HepG2 (cell line): ENCODE measurements around the gene MTA1. TPM values are rescaled to one million over a fixed set of nuclear protein-coding genes. Genes with fewer than 3 reads are reported as not detected.
A peak's percentile ranks its signal among the peaks of the same experiment; 100 is the strongest.

Source experiments
- AHR ChIP-seq: IDR thresholded peaks from 2 replicates; pipeline ENCODE4 v1.6.1; 2018; ENCODE audit warnings: missing genetic modification reagents, missing compliant biosample characterization
- CTCF ChIP-seq: sonication (generic); formaldehyde crosslinking; IDR thresholded peaks from 2 replicates; pipeline ENCODE4 v1.5.0; 2020; ENCODE audit warnings: mild to moderate bottlenecking, missing genetic modification reagents, moderate library complexity
- DZIP1 ChIP-seq: sonication (generic); formaldehyde crosslinking; IDR thresholded peaks from 2 replicates; pipeline ENCODE4 v1.5.0; 2020; ENCODE audit warnings: mild to moderate bottlenecking, missing genetic modification reagents
- EEA1 ChIP-seq: sonication (generic); formaldehyde crosslinking; IDR thresholded peaks from 2 replicates; pipeline ENCODE4 v1.5.1; 2020; ENCODE audit warnings: mild to moderate bottlenecking, missing genetic modification reagents, borderline replicate concordance
- HMGA1 ChIP-seq: sonication (generic); formaldehyde crosslinking; conservative IDR thresholded peaks from 2 replicates; pipeline ENCODE4 v1.4.0; 2020; ENCODE audit warnings: missing genetic modification reagents
- HNRNPH1 ChIP-seq: fragments of 200-400 bp; formaldehyde crosslinking; optimal IDR thresholded peaks from 2 replicates; pipeline ENCODE3; 2017; ENCODE audit warnings: mild to moderate bottlenecking, low read depth, low read length
- HNRNPK ChIP-seq: fragments of 200-400 bp; formaldehyde crosslinking; IDR thresholded peaks from 2 replicates; pipeline ENCODE4 v1.6.1; 2018; ENCODE audit warnings: low read length, low read depth, moderate library complexity, mild to moderate bottlenecking; ENCODE audit not compliant: poor library complexity, severe bottlenecking
- HNRNPLL ChIP-seq: fragments of 200-400 bp; formaldehyde crosslinking; IDR thresholded peaks from 2 replicates; pipeline ENCODE4 v1.6.1; 2017; ENCODE audit warnings: mild to moderate bottlenecking, low read depth, low read length; ENCODE audit not compliant: poor library complexity, severe bottlenecking
- JUNB ChIP-seq: sonication (generic); formaldehyde crosslinking; IDR thresholded peaks from 2 replicates; pipeline ENCODE4 v1.8.0; 2022; ENCODE audit warnings: missing genetic modification reagents, mild to moderate bottlenecking, borderline replicate concordance
- NCOA2 ChIP-seq: sonication (generic); formaldehyde crosslinking; IDR thresholded peaks from 2 replicates; pipeline ENCODE4 v1.8.0; 2022; ENCODE audit warnings: inconsistent platforms
- ONECUT2 ChIP-seq: sonication (generic); formaldehyde crosslinking; IDR thresholded peaks from 2 replicates; pipeline ENCODE4 v1.4.0; 2020; ENCODE audit warnings: missing genetic modification reagents
- PCBP2 ChIP-seq: fragments of 200-400 bp; formaldehyde crosslinking; optimal IDR thresholded peaks from 2 replicates; pipeline ENCODE3; 2018; ENCODE audit warnings: low read length, low read depth; ENCODE audit not compliant: poor library complexity, severe bottlenecking
- SMARCE1 ChIP-seq: fragments of 450-650 bp; IDR thresholded peaks from 2 replicates; pipeline ENCODE4 v1.6.1; 2017; ENCODE audit warnings: borderline replicate concordance
- XBP1 ChIP-seq: sonication (generic); formaldehyde crosslinking; IDR thresholded peaks from 2 replicates; pipeline ENCODE4 v1.5.0; 2020; ENCODE audit warnings: missing genetic modification reagents
- ZBTB8A ChIP-seq: sonication (generic); formaldehyde crosslinking; IDR thresholded peaks from 2 replicates; pipeline ENCODE4 v1.4.0; 2020; ENCODE audit warnings: mild to moderate bottlenecking, low read depth, missing genetic modification reagents, borderline replicate concordance
- ZNF20 ChIP-seq: sonication (generic); formaldehyde crosslinking; IDR thresholded peaks from 2 replicates; pipeline ENCODE4 v1.4.0; 2020; ENCODE audit warnings: mild to moderate bottlenecking, moderate library complexity, missing genetic modification reagents
- ZNF362 ChIP-seq: sonication (generic); formaldehyde crosslinking; IDR thresholded peaks from 2 replicates; pipeline ENCODE4 v1.4.0; 2020; ENCODE audit warnings: missing genetic modification reagents, mild to moderate bottlenecking, borderline replicate concordance
- ZNF768 ChIP-seq: sonication (generic); formaldehyde crosslinking; IDR thresholded peaks from 2 replicates; pipeline ENCODE4 v1.4.0; 2020; ENCODE audit warnings: missing genetic modification reagents
- polyA plus RNA-seq, 8 experiments: library from polyadenylated mRNA; depleted of rRNA in 3 of 8; stranded (reverse) in 7 of 8; unstranded in 1 of 8; fragments of >200 nt; fragmentation: Illumina TruSeq in 4 of 8; extraction: Trizol in 4 of 8; gene quantifications; 2 replicates each; pipeline versions ENCODE4 v1.2.1 to v1.2.3, GENCODE V29; 2011 to 2016; ENCODE audit warnings: low read depth in 4 of 8, missing spikeins in 1 of 8, mixed read lengths in 1 of 8; ENCODE audit not compliant: insufficient read depth in 1 of 8
- total RNA-seq, 5 experiments: library from RNA; depleted of rRNA; stranded (reverse); fragments of >200 nt; fragmentation: Illumina TruSeq; extraction: Trizol; gene quantifications; 2 replicates each; pipeline ENCODE4 v1.2.3, GENCODE V29; 2016; ENCODE audit warnings: low read depth in 1 of 5

The MTA1 gene
- total and polyA plus RNA-seq, 2 of the 13 experiments (the other 11 are each of a cell fraction or from before 2014, with no cell fraction given): 35.2 to 85.8 TPM

- TF ChIP-seq DZIP1 (no peak), HNRNPH1 (peak; percentile 75), HNRNPK (peak; percentile 10), ONECUT2 (CRISPR knock-in tag) (no peak), JUNB (CRISPR knock-in tag) (no peak), EEA1 (CRISPR knock-in tag) (no peak), CTCF (peak; percentile 53), PCBP2 (no peak), XBP1 (CRISPR knock-in tag) (no peak), NCOA2 (CRISPR knock-in tag) (peak; percentile 81), ZNF20 (CRISPR knock-in tag) (no peak), SMARCE1 (no peak), ZBTB8A (no peak), HMGA1 (CRISPR knock-in tag) (no peak), HNRNPLL (peak; percentile 52), ZNF362 (CRISPR knock-in tag) (no peak; the same call in 1 of the 2 replicates), AHR (CRISPR knock-in tag) (no peak), ZNF768 (CRISPR knock-in tag) (no peak)
Observed at GRCh38 chr14:105495990-105496830, 76.6 kb downstream of the MTA1 start (continued).
